Osteocyte (in vitro differentiated cells): ENCODE measurements around the gene ZNF302. TPM values are rescaled to one million over a fixed set of nuclear protein-coding genes. Genes with fewer than 3 reads are reported as not detected.

ENCODE experiments used
- DNase-seq: peaks from one replicate; pipeline ENCODE4 v3.0.0; 2021; ENCODE audit warnings: mixed read lengths; ENCODE audit not compliant: unreplicated experiment; ENCODE audit errors: extremely low spot score
- H3K27ac Mint-ChIP-seq: one replicate; pipeline ENCODE4 v1.8.0; 2021; ENCODE audit warnings: mild to moderate bottlenecking, mixed read lengths; ENCODE audit not compliant: unreplicated experiment
- H3K27me3 Mint-ChIP-seq: one replicate; pipeline ENCODE4 v1.8.0; 2021; ENCODE audit warnings: mixed read lengths; ENCODE audit not compliant: unreplicated experiment
- H3K36me3 Mint-ChIP-seq: one replicate; pipeline ENCODE4 v1.8.0; 2021; ENCODE audit warnings: mixed read lengths; ENCODE audit not compliant: unreplicated experiment
- H3K4me1 Mint-ChIP-seq: one replicate; pipeline ENCODE4 v1.8.0; 2021; ENCODE audit warnings: mixed read lengths; ENCODE audit not compliant: unreplicated experiment
- H3K4me3 Mint-ChIP-seq: one replicate; pipeline ENCODE4 v1.8.0; 2021; ENCODE audit warnings: mild to moderate bottlenecking, moderate library complexity, mixed read lengths; ENCODE audit not compliant: unreplicated experiment
- H3K9me3 Mint-ChIP-seq: one replicate; pipeline ENCODE4 v1.8.0; 2021; ENCODE audit warnings: mixed read lengths; ENCODE audit not compliant: unreplicated experiment
- total RNA-seq: library from RNA; stranded (reverse); gene quantifications from 2 replicates; pipeline ENCODE4 v1.2.1, GENCODE V29; 2021
- TF ChIP-seq, protein P1 (sequence below): fragments of 200-600 bp; sonication (generic); IDR thresholded peaks from 2 replicates; pipeline ENCODE4 v1.5.0; 2021; ENCODE audit warnings: antibody characterized with exemption, mild to moderate bottlenecking, moderate library complexity

ZNF302 gene
- total RNA-seq, 1 donor from 2014 or later = 34.7 TPM

DNA sequence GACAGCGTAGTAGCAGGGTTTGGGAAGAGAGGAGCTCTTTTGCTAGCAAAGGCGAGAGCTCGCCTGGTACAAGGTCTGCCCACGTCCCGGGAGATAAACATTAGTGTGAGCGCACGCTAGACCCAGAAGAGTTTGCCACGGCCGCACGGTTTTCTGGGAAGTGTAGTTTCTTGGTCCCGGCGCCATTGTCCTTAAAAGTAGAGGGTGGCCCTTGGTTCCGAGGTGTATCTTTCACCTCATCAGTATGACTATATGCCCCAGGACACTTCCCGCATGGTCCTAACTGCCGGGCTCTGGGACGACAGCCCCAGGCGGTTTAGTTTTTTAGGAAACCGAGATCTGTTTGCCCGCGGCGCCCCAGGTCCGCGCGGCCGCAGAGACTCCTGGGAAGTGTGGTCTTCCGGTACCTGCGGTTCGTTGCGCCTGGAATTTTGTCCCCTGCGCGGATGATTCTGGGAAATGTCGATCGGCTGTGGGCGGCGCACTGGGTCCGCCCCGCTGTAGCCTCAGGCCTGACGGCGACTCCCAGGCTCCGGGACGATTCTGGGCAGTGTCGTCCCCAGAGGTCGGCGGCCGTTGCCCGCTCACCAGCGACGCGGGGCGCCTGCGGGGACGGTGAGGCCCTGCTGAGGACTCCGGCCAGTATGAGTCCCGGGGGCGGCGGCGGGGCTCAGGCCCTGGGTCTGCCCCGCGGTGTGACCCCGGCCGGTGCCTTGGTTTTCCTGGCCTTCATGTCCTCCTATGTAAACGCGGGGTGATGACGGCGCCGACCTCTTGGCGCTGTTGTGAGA is 56.5 kb downstream of the ZNF302 start, which contains the start of gene ZNF181:
ZNF181 (plus strand) TSS at position 498 of the 791 bp plus-strand sequence. CDS start 795 bp downstream, outside the sequence.
- Mint-ChIP-seq H3K4me1 (peaks cover 20% of the 10 kb centered on the region), H3K27me3 (no peaks in the 10 kb centered on the region), H3K9me3 (peaks cover 29% of the 10 kb centered on the region), H3K27ac (peak within 1 kb of the TSS; percentile 98), H3K36me3 (peaks cover 38% of the 10 kb centered on the region), H3K4me3 (peak within 1 kb of the TSS; percentile 92)
- DNase-seq = peak; percentile 90
- TF ChIP-seq, protein P1, sequence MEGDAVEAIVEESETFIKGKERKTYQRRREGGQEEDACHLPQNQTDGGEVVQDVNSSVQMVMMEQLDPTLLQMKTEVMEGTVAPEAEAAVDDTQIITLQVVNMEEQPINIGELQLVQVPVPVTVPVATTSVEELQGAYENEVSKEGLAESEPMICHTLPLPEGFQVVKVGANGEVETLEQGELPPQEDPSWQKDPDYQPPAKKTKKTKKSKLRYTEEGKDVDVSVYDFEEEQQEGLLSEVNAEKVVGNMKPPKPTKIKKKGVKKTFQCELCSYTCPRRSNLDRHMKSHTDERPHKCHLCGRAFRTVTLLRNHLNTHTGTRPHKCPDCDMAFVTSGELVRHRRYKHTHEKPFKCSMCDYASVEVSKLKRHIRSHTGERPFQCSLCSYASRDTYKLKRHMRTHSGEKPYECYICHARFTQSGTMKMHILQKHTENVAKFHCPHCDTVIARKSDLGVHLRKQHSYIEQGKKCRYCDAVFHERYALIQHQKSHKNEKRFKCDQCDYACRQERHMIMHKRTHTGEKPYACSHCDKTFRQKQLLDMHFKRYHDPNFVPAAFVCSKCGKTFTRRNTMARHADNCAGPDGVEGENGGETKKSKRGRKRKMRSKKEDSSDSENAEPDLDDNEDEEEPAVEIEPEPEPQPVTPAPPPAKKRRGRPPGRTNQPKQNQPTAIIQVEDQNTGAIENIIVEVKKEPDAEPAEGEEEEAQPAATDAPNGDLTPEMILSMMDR = no peak

DNA sequence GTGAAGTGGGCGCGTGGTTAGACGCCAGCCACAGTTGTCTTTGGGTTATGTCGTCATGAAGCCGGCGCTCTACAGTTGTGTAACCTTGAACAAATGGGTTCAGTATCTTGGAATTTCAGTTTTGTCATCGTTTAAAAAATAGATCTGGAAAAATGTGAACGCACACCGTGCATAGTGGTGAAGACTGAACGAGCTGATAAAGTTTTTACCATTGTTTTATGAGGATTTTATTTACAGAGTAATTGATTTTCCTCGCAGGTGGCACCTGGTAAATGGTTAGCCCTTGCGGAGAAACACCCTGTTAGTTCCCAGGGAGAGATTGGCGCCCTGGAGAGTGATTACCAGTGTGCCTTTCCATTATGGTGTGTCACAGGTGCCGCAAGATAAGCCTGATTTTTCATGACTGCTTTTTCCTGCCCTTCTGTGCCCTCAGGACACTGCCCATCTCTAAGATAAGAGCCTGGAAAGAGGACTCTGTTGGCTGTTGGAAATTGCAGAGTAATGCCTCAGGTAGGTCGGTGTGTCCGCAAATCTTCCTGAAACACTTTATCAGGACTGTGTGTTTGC is 57.1 kb downstream of the ZNF302 start:
- Mint-ChIP-seq H3K36me3 (peaks cover 45% of the 10 kb centered on the region), H3K27me3 (no peaks in the 10 kb centered on the region), H3K9me3 (peaks cover 34% of the 10 kb centered on the region), H3K4me1 (peaks cover 20% of the 10 kb centered on the region), H3K27ac (peak overlapping the region; percentile 98), H3K4me3 (peak overlapping the region; percentile 92)
- no peak for DNase-seq
- TF ChIP-seq, protein P1 = no peak

Other genes starting within 250 kb of the ZNF302 start
- 99.4 and 101 TPM in 2 replicates for gene UBA2, start 249.3 kb upstream of the ZNF302 start, total RNA-seq
- 25.7 and 32.5 TPM in 2 replicates for gene WTIP, start 195.9 kb upstream of the ZNF302 start, total RNA-seq
- 0.24 and 0.78 TPM in 2 replicates for gene SCGB2B2, start 519 bp upstream of the ZNF302 start, total RNA-seq
- 11.1 and 12.1 TPM in 2 replicates for gene ZNF181, start 56.6 kb downstream of the ZNF302 start, total RNA-seq
- gene ZNF599, start 95.5 kb downstream of the ZNF302 start, total RNA-seq = 8.7 and 9.2 TPM in 2 replicates
- 3.9 and 6.2 TPM in 2 replicates for gene ZNF30, start 249.2 kb downstream of the ZNF302 start, total RNA-seq